GM06990 (cell line): ENCODE data around the gene GRAP2.

Experiments used
- DNase-seq: peaks from one replicate; pipeline ENCODE4 v3.0.0-alpha.2; 2011; ENCODE audit not compliant: insufficient read length; ENCODE audit errors: extremely low read depth
- H3K27me3 ChIP-seq: replicated peaks from 2 replicates; pipeline ENCODE4 v1.6.0; 2011; ENCODE audit warnings: low read length; ENCODE audit not compliant: control insufficient read depth, insufficient read depth
- H3K36me3 ChIP-seq: 2 replicates; pipeline ENCODE4 v1.5.1; 2011; ENCODE audit warnings: low read length; ENCODE audit not compliant: control insufficient read depth, insufficient read depth
- H3K4me3 ChIP-seq: replicated peaks from 2 replicates; pipeline ENCODE4 v1.5.1; 2011; ENCODE audit warnings: low read depth, mild to moderate bottlenecking, control low read depth, low read length
- CTCF ChIP-seq: IDR thresholded peaks from 2 replicates; pipeline ENCODE4 v1.5.1; 2011; ENCODE audit warnings: low read length, control low read depth, mild to moderate bottlenecking, inconsistent platforms; ENCODE audit not compliant: insufficient read depth, poor library complexity, severe bottlenecking

The GRAP2 gene

GRCh38 chr22:39908737-39909136 is 7.9 kb downstream of the GRAP2 start:
- TF ChIP-seq CTCF = no peak
- H3K36me3 ChIP-seq = no peaks in the 10 kb centered on the region
- DNase-seq = no peak
- no peaks in the 10 kb centered on the region for H3K27me3 ChIP-seq
- no peak overlapping the region for H3K4me3 ChIP-seq

- no peak for TF ChIP-seq CTCF
- no peaks in the 10 kb centered on the region for H3K27me3 ChIP-seq
- DNase-seq = no peak
- H3K4me3 ChIP-seq = no peak overlapping the region
- no peaks in the 10 kb centered on the region for H3K36me3 ChIP-seq
These were observed 10.2 kb downstream of the GRAP2 start for GRCh38 chr22:39910876-39911613.

GRCh38 chr22:39913321-39913720 is 12.4 kb downstream of the GRAP2 start:
- no peaks in the 10 kb centered on the region for H3K27me3 ChIP-seq
- DNase-seq = no peak
- TF ChIP-seq CTCF = no peak

GRCh38 chr22:39913886-39914285 is 13.0 kb downstream of the GRAP2 start:
- no peaks in the 10 kb centered on the region for H3K27me3 ChIP-seq
- no peak for TF ChIP-seq CTCF
- no peak overlapping the region for H3K4me3 ChIP-seq
- no peak for DNase-seq
- H3K36me3 ChIP-seq = no peaks in the 10 kb centered on the region

More at GRCh38 chr22:39913321-39913720, 12.4 kb downstream of the GRAP2 start:
- Histone ChIP-seq H3K36me3 (no peaks in the 10 kb centered on the region), H3K4me3 (no peak overlapping the region)

GRCh38 chr22:39914584-39914983 is 13.7 kb downstream of the GRAP2 start:
- no peaks in the 10 kb centered on the region for H3K36me3 ChIP-seq
- DNase-seq = no peak
- no peak for TF ChIP-seq CTCF
- no peak overlapping the region for H3K4me3 ChIP-seq
- H3K27me3 ChIP-seq = no peaks in the 10 kb centered on the region
